HG03575 (cell line): Measurements from ENCODE around the gene ARAP1.

ENCODE experiments used
- ATAC-seq: cut with Tn5 transposase; IDR thresholded peaks from one replicate; pipeline ENCODE4 v1.9.1; 2021; ENCODE audit not compliant: unreplicated experiment, insufficient number of reproducible peaks, low FRiP score; ENCODE audit errors: extremely low read depth

The ARAP1 gene

GRCh38 chr11:72712168-72712751 lies 39.9 kb downstream of the ARAP1 start:
- no peak for ATAC-seq

- ATAC-seq: no peak
These were observed 41.1 kb downstream of the ARAP1 start for GRCh38 chr11:72711141-72711540.

GRCh38 chr11:72710278-72710677 lies 41.9 kb downstream of the ARAP1 start:
- no peak for ATAC-seq

GRCh38 chr11:72709478-72710238 lies 42.5 kb downstream of the ARAP1 start:
- ATAC-seq: no peak

GRCh38 chr11:72707032-72707431 lies 45.2 kb downstream of the ARAP1 start:
- ATAC-seq: no peak

- no peak for ATAC-seq
These were observed 45.6 kb downstream of the ARAP1 start for GRCh38 chr11:72706579-72706978.

GRCh38 chr11:72705442-72706365 lies 46.5 kb downstream of the ARAP1 start:
- no peak for ATAC-seq

- no peak for ATAC-seq
These were observed 47.4 kb downstream of the ARAP1 start for GRCh38 chr11:72704783-72705265.

GRCh38 chr11:72704028-72704782 lies 48.0 kb downstream of the ARAP1 start:
- no peak for ATAC-seq

- no peak for ATAC-seq
These were observed 48.8 kb downstream of the ARAP1 start for GRCh38 chr11:72703267-72704008.

- ATAC-seq: no peak
These were observed 49.5 kb downstream of the ARAP1 start for GRCh38 chr11:72702577-72703241.

GRCh38 chr11:72702096-72702495 lies 50.1 kb downstream of the ARAP1 start:
- no peak for ATAC-seq

GRCh38 chr11:72701466-72701865 lies 50.7 kb downstream of the ARAP1 start:
- no peak for ATAC-seq

- ATAC-seq: no peak
These were observed 52.1 kb downstream of the ARAP1 start for GRCh38 chr11:72700146-72700545.

- no peak for ATAC-seq
These were observed 54.4 kb downstream of the ARAP1 start for GRCh38 chr11:72697814-72698213.

GRCh38 chr11:72696866-72697700 lies 55.1 kb downstream of the ARAP1 start:
- no peak for ATAC-seq

- no peak for ATAC-seq
These were observed 56.9 kb downstream of the ARAP1 start for GRCh38 chr11:72695354-72695753.
